Peyer's patch (tissue), 4 donors: ENCODE results near the gene PRKRIP1. TPM values are rescaled to one million over a fixed set of nuclear protein-coding genes. Genes with fewer than 3 reads are reported as not detected.
"Not testable (repeated sequence)": the region's sequence is repeated elsewhere in the genome, so short reads cannot be mapped to it uniquely, and the experiment has no call there.

ENCODE experiments used
- DNase-seq, 3 donors: peaks; one replicate each; pipeline ENCODE4 v3.0.0-alpha.2; 2017 to 2019
- H3K27ac ChIP-seq, 4 donors: fragments of 200-600 bp; sonication (generic); one replicate each; pipeline ENCODE4 v1.5.1; 2016 to 2019
- H3K27me3 ChIP-seq, 2 donors: fragments of 200-600 bp; sonication (generic); one replicate each; pipeline ENCODE4 v1.5.1; 2019
- H3K36me3 ChIP-seq, 3 donors: fragments of 200-600 bp; sonication (generic); one replicate each; pipeline ENCODE4 v1.5.1; 2016 to 2019
- H3K4me1 ChIP-seq, 4 donors: fragments of 200-600 bp; sonication (generic); one replicate each; pipeline ENCODE4 v1.5.1; 2016 to 2019
- H3K4me3 ChIP-seq, 4 donors: fragments of 200-600 bp; sonication (generic); 1 replicate in 3 of 4; 2 replicates in 1 of 4; pipeline ENCODE4 v1.5.1; 2016 to 2019; ENCODE audit warnings: mild to moderate bottlenecking in 1 of 4
- H3K9me3 ChIP-seq, 4 donors: fragments of 200-600 bp; sonication (generic); one replicate each; pipeline ENCODE4 v1.5.1; 2016 to 2019; ENCODE audit warnings: mild to moderate bottlenecking in 1 of 4
- CTCF ChIP-seq, 6 experiments: fragments of 450-650 bp in 4 of 6; fragments of 200-600 bp in 2 of 6; sonication (generic) in 1 of 6; IDR thresholded peaks; one replicate each; pipeline ENCODE4 v1.5.1; 2017 to 2019; ENCODE audit warnings: antibody characterized with exemption in 6 of 6, mild to moderate bottlenecking in 3 of 6, moderate library complexity in 1 of 6
- POLR2A ChIP-seq, 2 donors: fragments of 450-650 bp; IDR thresholded peaks; one replicate each; pipeline ENCODE4 v1.5.1; 2017; ENCODE audit warnings: antibody characterized with exemption in 2 of 2, mild to moderate bottlenecking in 2 of 2, moderate library complexity in 2 of 2
- total RNA-seq, 4 donors: library from RNA; depleted of rRNA; stranded (reverse); fragments of >200 nt; gene quantifications; one replicate each; pipeline ENCODE4 v1.1.0, GENCODE V29; 2016

Gene PRKRIP1
- total RNA-seq, 4 donors from 2014 or later, result 20.7 to 63.5 (median 38.2) TPM

GRCh38 chr7:102469972-102470825 lies 74.0 kb downstream of the PRKRIP1 start:
- TF ChIP-seq POLR2A (IDR thresholded peaks at IDR 0.05), result no peak
- TF ChIP-seq CTCF (IDR thresholded peaks at IDR 0.05), result peak in 3 of 6 experiments; percentile 18 to 38 (median 28)
- Histone ChIP-seq H3K36me3 (peaks cover 0 to 38% (median 0%) of the 10 kb centered on the region in 3 donors), H3K4me3 (peak overlapping the region in 1 of 4 donors; percentile 19), H3K27me3 (no peaks in the 10 kb centered on the region), H3K27ac (peak overlapping the region in 2 of 4 donors; percentile 20 to 77), H3K4me1 (peaks cover 7 to 21% (median 11%) of the 10 kb centered on the region in 4 donors), H3K9me3 (no peaks in the 10 kb centered on the region)
- peak; percentile 16 to 90 (median 90) for DNase-seq

- TF ChIP-seq CTCF (IDR thresholded peaks at IDR 0.05), result no peak
- no peak for TF ChIP-seq POLR2A (IDR thresholded peaks at IDR 0.05)
- Histone ChIP-seq H3K4me1 (peaks cover 0 to 11% (median 4%) of the 10 kb centered on the region in 4 donors), H3K36me3 (peaks cover 0 to 43% (median 0%) of the 10 kb centered on the region in 3 donors), H3K4me3 (no peak overlapping the region), H3K27ac (no peak overlapping the region), H3K27me3 (no peaks in the 10 kb centered on the region), H3K9me3 (no peaks in the 10 kb centered on the region)
- DNase-seq, result peak in 1 of 3 donors; percentile 44
Measured at GRCh38 chr7:102471791-102472125, 75.6 kb downstream of the PRKRIP1 start.

GRCh38 chr7:102472126-102473041 lies 76.2 kb downstream of the PRKRIP1 start:
- Histone ChIP-seq H3K27me3 (no peaks in the 10 kb centered on the region), H3K27ac (no peak overlapping the region), H3K4me1 (peaks cover 0 to 9% (median 4%) of the 10 kb centered on the region in 4 donors), H3K36me3 (peaks cover 0 to 43% (median 0%) of the 10 kb centered on the region in 3 donors), H3K4me3 (no peak overlapping the region), H3K9me3 (no peaks in the 10 kb centered on the region)
- DNase-seq, result peak in 2 of 3 donors; percentile 15 to 41
- TF ChIP-seq CTCF (IDR thresholded peaks at IDR 0.05), result no peak
- no peak for TF ChIP-seq POLR2A (IDR thresholded peaks at IDR 0.05)

- H3K9me3 ChIP-seq, result no peaks in the 10 kb centered on the region
- peaks cover 0 to 9% (median 4%) of the 10 kb centered on the region in 4 donors for H3K4me1 ChIP-seq
- DNase-seq, result peak in 2 of 3 donors; percentile 13 to 45
- no peak overlapping the region for H3K27ac ChIP-seq
- H3K4me3 ChIP-seq, result no peak overlapping the region
- no peaks in the 10 kb centered on the region for H3K27me3 ChIP-seq
- TF ChIP-seq CTCF (IDR thresholded peaks at IDR 0.05) (no peak), POLR2A (IDR thresholded peaks at IDR 0.05) (no peak)
- peaks cover 0 to 33% (median 0%) of the 10 kb centered on the region in 3 donors for H3K36me3 ChIP-seq
Measured at GRCh38 chr7:102473271-102473991, 77.3 kb downstream of the PRKRIP1 start.

GRCh38 chr7:102474116-102474515 lies 78.0 kb downstream of the PRKRIP1 start:
- H3K27me3 ChIP-seq, DNase-seq, H3K9me3 ChIP-seq, H3K4me1 ChIP-seq, H3K27ac ChIP-seq, H3K4me3 ChIP-seq: not testable (repeated sequence)
- peaks cover 0 to 28% (median 0%) of the 10 kb centered on the region in 3 donors for H3K36me3 ChIP-seq

GRCh38 chr7:102474736-102475435 lies 78.7 kb downstream of the PRKRIP1 start:
- H3K27me3 ChIP-seq, H3K9me3 ChIP-seq, H3K4me3 ChIP-seq, H3K27ac ChIP-seq, H3K4me1 ChIP-seq, DNase-seq: not testable (repeated sequence)
- peaks cover 0 to 25% (median 0%) of the 10 kb centered on the region in 3 donors for H3K36me3 ChIP-seq
